CD4-positive, alpha-beta T cell (primary cell): ENCODE measurements around the gene GLIS1. TPM values are rescaled to one million over a fixed set of nuclear protein-coding genes. Genes with fewer than 3 reads are reported as not detected.

Source experiments
- ATAC-seq: fragments of 200-7000 bp; cut with Tn5 transposase; one replicate; pipeline ENCODE4 v1.10.0; 2022; ENCODE audit warnings: mild to moderate bottlenecking; ENCODE audit not compliant: poor library complexity
- CTCF ChIA-PET: fragments of 350-600 bp; sonication (Branson Sonifier 250); formaldehyde crosslinking; loops from one replicate; lab custom pipeline; 2021; ENCODE audit warnings: antibody characterized with exemption, inconsistent platforms; lab: Charles Lee
- POLR2A ChIA-PET: fragments of 350-600 bp; sonication (Branson Sonifier 250); formaldehyde crosslinking; loops from one replicate; lab custom pipeline; 2021; ENCODE audit warnings: antibody characterized with exemption, inconsistent platforms; lab: Charles Lee
- DNase-seq, 14 experiments: peaks; one replicate each; pipeline ENCODE4 v3.0.0-alpha.2; 2013 to 2020; ENCODE audit warnings: mixed read lengths in 2 of 14
- H3K27ac ChIP-seq, 2 donors: one replicate each; pipeline versions ENCODE4 v1.5.1 to v1.7.0; 2013; ENCODE audit warnings: low read length in 2 of 2, low read depth in 1 of 2, mild to moderate bottlenecking in 1 of 2
- H3K27me3 ChIP-seq, 2 experiments: 1 replicate in 1 of 2; 2 replicates in 1 of 2; pipeline versions ENCODE4 v1.6.1 to v1.7.0; 2013; ENCODE audit warnings: low read length in 2 of 2, control low read depth in 1 of 2, mild to moderate bottlenecking in 1 of 2, moderate library complexity in 1 of 2; ENCODE audit not compliant: insufficient read depth in 2 of 2, control insufficient read depth in 1 of 2
- H3K36me3 ChIP-seq: one replicate; pipeline ENCODE4 v1.6.1; 2013; ENCODE audit warnings: low read length, control low read depth; ENCODE audit not compliant: insufficient read depth
- H3K4me1 ChIP-seq: one replicate; pipeline ENCODE4 v1.6.1; 2013; ENCODE audit warnings: low read length, control low read depth; ENCODE audit not compliant: insufficient read depth
- H3K4me3 ChIP-seq: one replicate; pipeline ENCODE4 v1.5.1; 2013; ENCODE audit warnings: mild to moderate bottlenecking, low read length, moderate library complexity
- H3K9me3 ChIP-seq, 2 experiments: 1 replicate in 1 of 2; 2 replicates in 1 of 2; pipeline versions ENCODE4 v1.6.1 to v1.7.0; 2013; ENCODE audit warnings: low read length in 2 of 2, mild to moderate bottlenecking in 2 of 2, control low read depth in 1 of 2, moderate library complexity in 1 of 2; ENCODE audit not compliant: control insufficient read depth in 1 of 2, insufficient read depth in 1 of 2
- H3K27ac Mint-ChIP-seq: one replicate; pipeline ENCODE4 v1.8.0; 2020; ENCODE audit warnings: mixed read lengths
- H3K27me3 Mint-ChIP-seq: one replicate; pipeline ENCODE4 v1.8.0; 2021; ENCODE audit warnings: mixed read lengths
- H3K36me3 Mint-ChIP-seq: one replicate; pipeline ENCODE4 v1.8.0; 2021; ENCODE audit warnings: low read depth, mixed read lengths
- H3K4me1 Mint-ChIP-seq: one replicate; pipeline ENCODE4 v1.8.0; 2021; ENCODE audit warnings: low read depth, mixed read lengths
- H3K4me3 Mint-ChIP-seq: one replicate; pipeline ENCODE4 v1.8.0; 2020; ENCODE audit warnings: mild to moderate bottlenecking, mixed read lengths
- H3K9me3 Mint-ChIP-seq: one replicate; pipeline ENCODE4 v1.8.0; 2020; ENCODE audit warnings: mixed read lengths
- CTCF ChIP-seq: fragments of 200-600 bp; IDR thresholded peaks from one replicate; pipeline ENCODE4 v1.8.0; 2022; ENCODE audit warnings: antibody characterized with exemption, mild to moderate bottlenecking
- intact Hi-C, 2 experiments: fragments of 100-400 bp; cut with DNase I in 1 of 2; cut with micrococcal nuclease in 1 of 2; formaldehyde crosslinking; loops; one replicate each; pipeline versions ENCODE4 v1.15.1 to v1.9.0; 2023 to 2025; cut with DNase I, micrococcal nuclease
- total RNA-seq, 174 experiments: library from RNA in 2 of 174; stranded (reverse) in 2 of 174; gene quantifications; one replicate each; pipeline ENCODE4 v1.2.3 and lab custom pipeline; 2021 to 2026

GLIS1 gene
- total RNA-seq, 2 experiments from 2014 or later: not detected

DNA sequence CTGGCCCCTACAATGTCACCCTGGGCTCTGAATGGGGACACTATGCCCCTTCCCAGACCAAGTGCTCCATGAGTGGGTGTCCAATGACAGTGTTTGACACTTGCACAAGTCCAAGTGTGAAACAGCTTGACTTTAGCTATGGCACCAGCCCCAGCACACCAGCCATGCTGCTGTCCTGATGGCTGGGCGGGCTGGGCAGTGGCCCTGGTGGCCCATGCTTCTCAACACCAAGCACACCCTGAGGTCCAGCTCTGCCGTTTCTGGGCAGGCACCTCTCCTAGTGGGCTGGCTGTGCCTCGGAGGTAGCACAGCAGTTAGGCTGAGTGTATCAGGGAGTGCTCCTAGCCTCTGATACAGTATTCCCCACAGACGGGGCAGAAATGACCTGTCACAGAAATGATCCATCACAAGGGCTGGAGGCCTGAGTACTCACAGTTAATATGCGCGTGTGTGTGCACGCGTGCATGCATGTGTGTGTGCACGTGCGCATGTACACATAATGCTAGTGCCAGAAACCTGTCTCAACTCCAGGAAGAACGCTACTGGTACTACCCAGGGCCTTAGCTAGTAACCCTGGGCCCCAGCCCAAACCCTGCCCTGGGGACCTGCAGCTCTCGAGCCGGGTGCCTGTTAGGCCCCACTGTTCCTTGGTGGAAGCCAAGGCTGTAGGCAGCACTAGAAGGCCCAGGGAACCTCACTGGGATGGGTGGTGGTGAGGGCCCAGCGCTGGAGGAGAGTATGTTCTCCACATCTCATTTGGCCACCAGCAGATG lies 145.8 kb downstream of the GLIS1 start:
- ChIA-PET CTCF (no interaction called here), POLR2A (no interaction called here)
- no peak overlapping the region for H3K27ac ChIP-seq
- Mint-ChIP-seq H3K36me3 (no peaks in the 10 kb centered on the region), H3K27me3 (no peaks in the 10 kb centered on the region), H3K4me1 (no peaks in the 10 kb centered on the region), H3K9me3 (no peaks in the 10 kb centered on the region), H3K27ac (no peak overlapping the region), H3K4me3 (no peak overlapping the region)
- DNase-seq (no peak), ATAC-seq (no peak)
- TF ChIP-seq CTCF: no peak
- H3K36me3 ChIP-seq: no peaks in the 10 kb centered on the region
- no peak overlapping the region for H3K4me3 ChIP-seq
- intact Hi-C loops: no loop called here
- no peaks in the 10 kb centered on the region for H3K9me3 ChIP-seq
- H3K27me3 ChIP-seq: no peaks in the 10 kb centered on the region
- H3K4me1 ChIP-seq: no peaks in the 10 kb centered on the region

- intact Hi-C loops: no loop called here
- H3K27me3 ChIP-seq: no peaks in the 10 kb centered on the region
- Mint-ChIP-seq H3K27ac (no peak overlapping the region), H3K27me3 (no peaks in the 10 kb centered on the region), H3K9me3 (no peaks in the 10 kb centered on the region), H3K4me3 (no peak overlapping the region), H3K36me3 (no peaks in the 10 kb centered on the region), H3K4me1 (no peaks in the 10 kb centered on the region)
- ChIA-PET CTCF (no interaction called here), POLR2A (no interaction called here)
- H3K36me3 ChIP-seq: no peaks in the 10 kb centered on the region
- no peak for DNase-seq
- no peak for TF ChIP-seq CTCF
- no peak overlapping the region for H3K4me3 ChIP-seq
- H3K4me1 ChIP-seq: no peaks in the 10 kb centered on the region
- H3K27ac ChIP-seq: no peak overlapping the region
- ATAC-seq: no peak
- H3K9me3 ChIP-seq: no peaks in the 10 kb centered on the region
Measured at GRCh38 chr1:53592521-53592982, 146.4 kb downstream of the GLIS1 start.

- Histone ChIP-seq H3K36me3 (no peaks in the 10 kb centered on the region), H3K27me3 (no peaks in the 10 kb centered on the region), H3K4me3 (no peak overlapping the region), H3K27ac (no peak overlapping the region), H3K4me1 (no peaks in the 10 kb centered on the region), H3K9me3 (no peaks in the 10 kb centered on the region)
- H3K27me3 Mint-ChIP-seq: no peaks in the 10 kb centered on the region
- CTCF ChIA-PET: no interaction called here
- POLR2A ChIA-PET: no interaction called here
- no peaks in the 10 kb centered on the region for H3K9me3 Mint-ChIP-seq
- no peak overlapping the region for H3K27ac Mint-ChIP-seq
- intact Hi-C loops: no loop called here
- DNase-seq: no peak
- no peak for ATAC-seq
- TF ChIP-seq CTCF: no peak
- no peaks in the 10 kb centered on the region for H3K36me3 Mint-ChIP-seq
- H3K4me1 Mint-ChIP-seq: no peaks in the 10 kb centered on the region
- no peak overlapping the region for H3K4me3 Mint-ChIP-seq
Measured at GRCh38 chr1:53591924-53592323, 147.0 kb downstream of the GLIS1 start.
